H9 (cell line): Measurements from ENCODE around the gene ALAS1. TPM values are rescaled to one million over a fixed set of nuclear protein-coding genes. Genes with fewer than 3 reads are reported as not detected.

ENCODE experiments used
- DNase-seq: peaks from one replicate; pipeline ENCODE4 v3.0.0-alpha.2; 2017
- H2AFZ ChIP-seq: one replicate; pipeline ENCODE4 v1.6.1; 2013; ENCODE audit warnings: mild to moderate bottlenecking, low read length, control low read depth, moderate library complexity
- H2AK5ac ChIP-seq: 2 replicates; pipeline ENCODE4 v1.6.1; 2013; ENCODE audit warnings: low read length, control low read depth, mixed read lengths; ENCODE audit not compliant: insufficient read length
- H2BK120ac ChIP-seq: one replicate; pipeline ENCODE4 v1.6.1; 2013; ENCODE audit warnings: low read depth, mild to moderate bottlenecking, low read length, control low read depth, inconsistent platforms; ENCODE audit not compliant: poor library complexity, severe bottlenecking
- H2BK12ac ChIP-seq: 2 replicates; pipeline ENCODE4 v1.6.1; 2013; ENCODE audit warnings: low read length, control low read depth, mixed read lengths, low read depth; ENCODE audit not compliant: insufficient read length
- H2BK15ac ChIP-seq: 2 replicates; pipeline ENCODE4 v1.6.1; 2013; ENCODE audit warnings: low read depth, low read length, control low read depth
- H2BK20ac ChIP-seq: one replicate; pipeline ENCODE4 v1.6.1; 2013; ENCODE audit warnings: low read depth, mild to moderate bottlenecking, low read length, control low read depth, inconsistent platforms; ENCODE audit not compliant: poor library complexity, severe bottlenecking
- H2BK5ac ChIP-seq: 2 replicates; pipeline ENCODE4 v1.6.1; 2013; ENCODE audit warnings: low read length, control low read depth, mixed read lengths; ENCODE audit not compliant: insufficient read length
- H3K14ac ChIP-seq: 2 replicates; pipeline ENCODE4 v1.6.1; 2013; ENCODE audit warnings: low read length, control low read depth; ENCODE audit not compliant: insufficient read depth
- H3K18ac ChIP-seq: 2 replicates; pipeline ENCODE4 v1.6.1; 2013; ENCODE audit warnings: low read depth, mild to moderate bottlenecking, mixed read lengths, low read length, control low read depth; ENCODE audit not compliant: insufficient read length
- H3K23ac ChIP-seq: 2 replicates; pipeline ENCODE4 v1.6.1; 2013; ENCODE audit warnings: low read length, control low read depth, mixed read lengths, low read depth; ENCODE audit not compliant: insufficient read length
- H3K23me2 ChIP-seq: 2 replicates; pipeline ENCODE4 v1.6.1; 2013; ENCODE audit warnings: low read depth, mild to moderate bottlenecking, mixed read lengths, low read length, control low read depth; ENCODE audit not compliant: insufficient read length, poor library complexity, severe bottlenecking
- H3K27ac ChIP-seq: 2 replicates; pipeline ENCODE4 v1.5.1; 2013; ENCODE audit warnings: low read length, control low read depth, mixed read lengths, low read depth; ENCODE audit not compliant: insufficient read length
- H3K27me3 ChIP-seq: 2 replicates; pipeline ENCODE4 v1.6.1; 2013; ENCODE audit warnings: low read length, control low read depth, inconsistent platforms; ENCODE audit not compliant: insufficient read depth
- H3K4ac ChIP-seq: 2 replicates; pipeline ENCODE4 v1.6.1; 2013; ENCODE audit warnings: low read depth, mild to moderate bottlenecking, control low read depth, inconsistent platforms, low read length, moderate library complexity
- H3K4me1 ChIP-seq: 2 replicates; pipeline ENCODE4 v1.6.1; 2013; ENCODE audit warnings: low read length, control low read depth, inconsistent platforms; ENCODE audit not compliant: insufficient read depth
- H3K4me2 ChIP-seq: 2 replicates; pipeline ENCODE4 v1.6.1; 2013; ENCODE audit warnings: low read length, control low read depth, mixed read lengths; ENCODE audit not compliant: insufficient read length, insufficient read depth
- H3K56ac ChIP-seq: 2 replicates; pipeline ENCODE4 v1.6.1; 2013; ENCODE audit warnings: low read depth, mild to moderate bottlenecking, mixed read lengths, low read length, control low read depth; ENCODE audit not compliant: insufficient read length
- H3K79me1 ChIP-seq: 2 replicates; pipeline ENCODE4 v1.6.1; 2013; ENCODE audit warnings: low read depth, mild to moderate bottlenecking, moderate library complexity, low read length, control low read depth, inconsistent platforms; ENCODE audit not compliant: insufficient read depth, poor library complexity, severe bottlenecking
- H3K79me2 ChIP-seq: 2 replicates; pipeline ENCODE4 v1.6.1; 2013; ENCODE audit warnings: low read length, control low read depth, inconsistent platforms; ENCODE audit not compliant: insufficient read depth
- H3K9ac ChIP-seq: 2 replicates; pipeline ENCODE4 v1.6.1; 2013; ENCODE audit warnings: low read length, control low read depth, mixed read lengths; ENCODE audit not compliant: insufficient read length; ENCODE audit errors: extremely low read depth
- H3K9me3 ChIP-seq: one replicate; pipeline ENCODE4 v1.6.1; 2013; ENCODE audit warnings: low read depth, low read length, inconsistent platforms; ENCODE audit not compliant: control insufficient read depth
- H3T11ph ChIP-seq: one replicate; pipeline ENCODE4 v1.6.1; 2013; ENCODE audit warnings: mild to moderate bottlenecking, low read length, control low read depth, inconsistent platforms
- H4K20me1 ChIP-seq: one replicate; pipeline ENCODE4 v1.6.1; 2013; ENCODE audit not compliant: control insufficient read depth, insufficient read length, insufficient read depth
- H4K5ac ChIP-seq: 2 replicates; pipeline ENCODE4 v1.6.1; 2013; ENCODE audit warnings: low read depth, mild to moderate bottlenecking, mixed read lengths, low read length, control low read depth; ENCODE audit not compliant: insufficient read length
- H4K8ac ChIP-seq: replicated peaks from 2 replicates; pipeline ENCODE4 v1.6.1; 2013; ENCODE audit warnings: low read length, control low read depth, mixed read lengths, low read depth; ENCODE audit not compliant: insufficient read length
- H4K91ac ChIP-seq: 2 replicates; pipeline ENCODE4 v1.6.1; 2013; ENCODE audit warnings: low read depth, mild to moderate bottlenecking, moderate library complexity, mixed read lengths, low read length, control low read depth; ENCODE audit not compliant: insufficient read length
- H3K27ac Mint-ChIP-seq, 3 experiments: 2 replicates in 2 of 3; 3 replicates in 1 of 3; pipeline ENCODE4 v1.8.0; 2020 to 2021; ENCODE audit warnings: mixed read lengths in 3 of 3, mild to moderate bottlenecking in 1 of 3, moderate library complexity in 1 of 3
- H3K27me3 Mint-ChIP-seq: 2 replicates; pipeline ENCODE4 v1.8.0; 2021; ENCODE audit warnings: low read depth, mild to moderate bottlenecking, moderate library complexity, mixed read lengths
- H3K36me3 Mint-ChIP-seq, 3 experiments: 2 replicates in 2 of 3; 3 replicates in 1 of 3; pipeline ENCODE4 v1.8.0; 2020 to 2021; ENCODE audit warnings: low read depth in 3 of 3, mixed read lengths in 3 of 3; ENCODE audit not compliant: insufficient read depth in 1 of 3
- H3K4me1 Mint-ChIP-seq, 2 experiments: 2 replicates each; pipeline ENCODE4 v1.8.0; 2020; ENCODE audit warnings: mixed read lengths in 2 of 2
- H3K4me3 Mint-ChIP-seq, 2 experiments: 2 replicates in 1 of 2; 3 replicates in 1 of 2; pipeline ENCODE4 v1.8.0; 2020 to 2021; ENCODE audit warnings: mild to moderate bottlenecking in 2 of 2, mixed read lengths in 2 of 2, moderate library complexity in 1 of 2
- H3K9me3 Mint-ChIP-seq, 2 experiments: 2 replicates in 1 of 2; 3 replicates in 1 of 2; pipeline ENCODE4 v1.8.0; 2020; ENCODE audit warnings: mild to moderate bottlenecking in 2 of 2, mixed read lengths in 2 of 2, moderate library complexity in 1 of 2
- CTCF ChIP-seq: fragments of 200-600 bp; sonication (generic); conservative IDR thresholded peaks from 3 replicates; pipeline ENCODE4 v1.8.0; 2021; ENCODE audit warnings: antibody characterized with exemption, mild to moderate bottlenecking
- WGBS: extraction: QIAGEN DNeasy Blood & Tissue Kit; methylation state at CpG from one replicate; pipeline ENCODE4 v1.1.7; 2013; ENCODE audit warnings: missing lambda C conversion rate, low lambda C conversion rate, mixed read lengths; ENCODE audit not compliant: insufficient read length; ENCODE audit errors: extremely low coverage; 5-methylcytosine and 5-hydroxymethylcytosine counted together
- total RNA-seq: library from RNA; stranded (reverse); gene quantifications from 2 replicates; pipeline ENCODE4 v1.2.1, GENCODE V29; 2021

Gene ALAS1
- total RNA-seq, 1 experiment from 2014 or later = 39.1 TPM

DNA sequence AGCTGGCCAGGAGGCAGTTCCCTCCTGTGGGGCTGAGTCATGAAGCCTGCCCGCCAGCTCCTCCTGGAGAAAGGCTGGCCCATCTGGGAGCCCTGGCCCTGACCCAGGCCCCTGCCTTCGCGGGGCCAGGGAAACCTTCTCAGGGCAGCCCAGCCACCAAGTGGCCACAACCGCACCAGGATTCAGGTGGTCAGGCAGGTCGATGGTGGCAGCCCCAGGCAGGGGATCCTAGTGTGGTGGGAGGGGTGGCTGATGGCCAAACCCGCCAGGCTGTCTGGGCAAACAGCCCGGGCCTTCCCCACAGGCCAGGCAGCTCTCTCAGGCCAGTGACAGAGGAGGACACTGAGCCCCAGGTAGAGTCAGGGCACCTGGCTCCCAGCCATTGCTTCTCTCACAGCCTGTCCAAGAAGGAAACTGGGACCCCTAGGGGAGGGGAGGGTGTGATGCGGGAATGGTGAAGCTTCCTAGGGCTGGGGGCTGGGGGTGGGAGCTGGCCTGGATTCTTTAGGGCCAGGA, 39.8 kb downstream of the ALAS1 start:
- Histone ChIP-seq H4K8ac (no peak overlapping the region), H3K4me2 (peak overlapping the region; percentile 99), H2BK15ac (no peak overlapping the region), H3K4me1 (peaks cover 15% of the 10 kb centered on the region), H4K91ac (no peak overlapping the region), H3K4ac (no peak overlapping the region; the same call in 1 of the 2 replicates), H4K20me1 (no peaks in the 10 kb centered on the region), H2AFZ (no peak overlapping the region), H3K9me3 (no peaks in the 10 kb centered on the region), H2BK120ac (no peak overlapping the region), H3K27me3 (no peaks in the 10 kb centered on the region), H3K18ac (no peak overlapping the region), H3K9ac (no peak overlapping the region), H3K23me2 (peaks cover 8% of the 10 kb centered on the region), H2BK12ac (no peak overlapping the region), H3K79me2 (peaks cover 5% of the 10 kb centered on the region; the same call in 1 of the 2 replicates), H3K27ac (no peak overlapping the region), H2BK5ac (no peak overlapping the region), H2BK20ac (no peak overlapping the region), H3K56ac (no peak overlapping the region), H4K5ac (no peak overlapping the region), H2AK5ac (no peak overlapping the region), H3K23ac (no peak overlapping the region), H3K14ac (peak overlapping the region; percentile 61; the same call in 1 of the 2 replicates), H3K79me1 (no peaks in the 10 kb centered on the region), H3T11ph (no peak overlapping the region)
- WGBS = no CpG with 5 or more reads among the region's 8 CpGs
- Mint-ChIP-seq H3K9me3 (no peaks in the 10 kb centered on the region), H3K36me3 (peaks cover 0 to 19% (median 17%) of the 10 kb centered on the region in 3 experiments; a peak in 5 of 7 replicates), H3K4me1 (peaks cover 39 to 47% of the 10 kb centered on the region in 2 experiments), H3K4me3 (peak overlapping the region; percentile 91 to 95), H3K27ac (no peak overlapping the region), H3K27me3 (peaks cover 3% of the 10 kb centered on the region)
- no peak; the same call in 1 of the 3 replicates for TF ChIP-seq CTCF
- peak; percentile 68 for DNase-seq
